K562 (cell line): ENCODE data around the gene GRB14. TPM values are rescaled to one million over a fixed set of nuclear protein-coding genes. Genes with fewer than 3 reads are reported as not detected.

ENCODE experiments used
- ATAC-seq: fragments of 200-7000 bp; cut with Tn5 transposase; 3 replicates; pipeline ENCODE4 v1.9.1; 2020; ENCODE audit warnings: moderate library complexity
- BruUV-seq: library from RNA; stranded (reverse); fragments of 400-500 nt; replicated peaks from 2 replicates; lab custom pipeline; 2021; lab: Mats Ljungman, UMichigan
- CTCF ChIA-PET: fragments of 300-600 bp; formaldehyde crosslinking; extraction: SDS; loops from one replicate; lab custom pipeline; 2021; ENCODE audit warnings: low intra/inter-chr PET ratio; lab: Yijun Ruan, JAX
- POLR2A ChIA-PET: fragments of 300-600, 350-650 bp; sonication (Branson Sonifier 250); formaldehyde crosslinking; extraction: SDS; loops from one replicate; lab custom pipeline; 2021; ENCODE audit warnings: antibody characterized with exemption, inconsistent platforms; lab: Yijun Ruan, JAX
- DNase-seq, 4 experiments: peaks; one replicate each; pipeline versions ENCODE4 v3.0.0 to v3.0.0-alpha.2; 2011 to 2018; ENCODE audit warnings: low spot score in 3 of 4, mixed read lengths in 3 of 4; ENCODE audit errors: extremely low read depth in 1 of 4
- FAIRE-seq: peaks from 2 replicates; lab custom pipeline; 2011; peaks lifted over from hg19 to GRCh38; lab: Jason Lieb, UNC
- H2AFZ ChIP-seq: 2 replicates; pipeline ENCODE4 v1.6.0; 2011; ENCODE audit warnings: low read depth, low read length, control low read depth, inconsistent platforms
- H3K27ac ChIP-seq: fragments of 200-600 bp; 3 replicates; pipeline ENCODE4 v1.8.0; 2011; ENCODE audit warnings: low read depth, mild to moderate bottlenecking, control low read depth, inconsistent platforms, low read length, moderate library complexity, mixed read lengths; ENCODE audit errors: extremely low read depth
- H3K27me3 ChIP-seq, 2 experiments: fragments of 300-600 bp in 1 of 2; 2 replicates in 1 of 2; 3 replicates in 1 of 2; pipeline versions ENCODE4 v1.6.0 to v1.8.0; 2011; ENCODE audit warnings: inconsistent platforms in 2 of 2, low read length in 2 of 2, mild to moderate bottlenecking in 1 of 2, mixed read lengths in 1 of 2, moderate library complexity in 1 of 2; ENCODE audit not compliant: control insufficient read depth in 2 of 2, insufficient read depth in 2 of 2
- H3K36me3 ChIP-seq: fragments of 300-600 bp; 3 replicates; pipeline ENCODE4 v1.8.0; 2011; ENCODE audit warnings: mild to moderate bottlenecking, low read length, inconsistent platforms; ENCODE audit not compliant: control insufficient read depth, insufficient read depth
- H3K4me1 ChIP-seq, 2 experiments: fragments of 200-600 bp in 1 of 2; replicated peaks in 1 of 2; 2 replicates in 1 of 2; 3 replicates in 1 of 2; pipeline versions ENCODE4 v1.5.1 to v1.8.0; 2011; ENCODE audit warnings: inconsistent platforms in 2 of 2, low read length in 2 of 2, mild to moderate bottlenecking in 1 of 2, mixed read lengths in 1 of 2, moderate library complexity in 1 of 2; ENCODE audit not compliant: control insufficient read depth in 2 of 2, insufficient read depth in 2 of 2
- H3K4me2 ChIP-seq: 2 replicates; pipeline ENCODE4 v1.6.1; 2011; ENCODE audit warnings: low read length, control low read depth, inconsistent platforms, mixed read lengths; ENCODE audit not compliant: insufficient read depth
- H3K4me3 ChIP-seq: fragments of 200-600 bp; sonication (generic), shearing (Covaris generic); 2 replicates; pipeline ENCODE4 v1.5.1; 2016; ENCODE audit warnings: control low read depth, inconsistent platforms
- H3K79me2 ChIP-seq: fragments of 200-600 bp; 3 replicates; pipeline ENCODE4 v1.8.0; 2011; ENCODE audit warnings: low read length, inconsistent platforms; ENCODE audit not compliant: control insufficient read depth, insufficient read depth
- H3K9ac ChIP-seq, 2 experiments: 2 replicates each; pipeline versions ENCODE4 v1.6.0 to v1.6.1; 2011; ENCODE audit warnings: low read depth in 2 of 2, low read length in 2 of 2, control low read depth in 1 of 2, inconsistent platforms in 1 of 2, mild to moderate bottlenecking in 1 of 2, mixed read lengths in 1 of 2; ENCODE audit not compliant: insufficient read depth in 1 of 2
- H3K9me1 ChIP-seq: one replicate; pipeline ENCODE4 v1.6.0; 2011; ENCODE audit warnings: inconsistent platforms, mild to moderate bottlenecking, low read length, moderate library complexity; ENCODE audit not compliant: control insufficient read depth, insufficient read depth
- H3K9me3 ChIP-seq: replicated peaks from 2 replicates; pipeline ENCODE4 v1.5.1; 2011; ENCODE audit warnings: low read depth, low read length, inconsistent platforms; ENCODE audit not compliant: control insufficient read depth, insufficient read depth
- H4K20me1 ChIP-seq: replicated peaks from 2 replicates; pipeline ENCODE4 v1.6.1; 2011; ENCODE audit warnings: low read length, inconsistent platforms, mixed read lengths; ENCODE audit not compliant: control insufficient read depth, insufficient read depth
- HDAC1 ChIP-seq, 2 experiments: fragments of 450-650 bp; IDR thresholded peaks; 2 replicates each; pipeline ENCODE4 v1.6.1; 2016 to 2017; ENCODE audit warnings: inconsistent platforms in 1 of 2, mild to moderate bottlenecking in 1 of 2, moderate library complexity in 1 of 2
- KHSRP ChIP-seq: fragments of 450-650 bp; IDR thresholded peaks from 2 replicates; pipeline ENCODE4 v1.6.1; 2017
- MXD1 ChIP-seq: fragments of 250-450 bp; sonication (Bioruptor Pico); IDR thresholded peaks from 2 replicates; pipeline ENCODE4 v1.8.0; 2021; ENCODE audit warnings: borderline replicate concordance, mild to moderate bottlenecking, moderate library complexity; ENCODE audit not compliant: poor library complexity, severe bottlenecking
- POLR2B ChIP-seq: fragments of 450-650 bp; IDR thresholded peaks from 2 replicates; pipeline ENCODE4 v1.6.1; 2018; ENCODE audit warnings: low read depth; ENCODE audit not compliant: partially characterized antibody
- SP1 ChIP-seq: sonication (generic); formaldehyde crosslinking; IDR thresholded peaks from 2 replicates; pipeline ENCODE4 v1.8.1; 2022; ENCODE audit warnings: mild to moderate bottlenecking, missing genetic modification reagents
- TAL1 ChIP-seq: fragments of 450-650 bp; IDR thresholded peaks from 2 replicates; pipeline ENCODE4 v1.6.1; 2016; ENCODE audit warnings: mild to moderate bottlenecking
- ZBTB43 ChIP-seq: sonication (generic); formaldehyde crosslinking; IDR thresholded peaks from 2 replicates; pipeline ENCODE4 v1.8.0; 2023; ENCODE audit warnings: mild to moderate bottlenecking, missing genetic modification reagents
- ZNF174 ChIP-seq: fragments of 250-450 bp; sonication (Bioruptor Pico); IDR thresholded peaks from 2 replicates; pipeline ENCODE4 v1.4.0; 2020; ENCODE audit warnings: mild to moderate bottlenecking
- ZNF277 ChIP-seq: fragments of 250-450 bp; sonication (Bioruptor Pico); IDR thresholded peaks from 2 replicates; pipeline ENCODE4 v1.8.0; 2022; ENCODE audit warnings: inconsistent platforms, mild to moderate bottlenecking, moderate library complexity, borderline replicate concordance
- ZNF41 ChIP-seq: fragments of 250-450 bp; sonication (Bioruptor Pico); conservative IDR thresholded peaks from 2 replicates; pipeline ENCODE4 v1.4.0; 2020; ENCODE audit warnings: mild to moderate bottlenecking
- WGBS: fragments of 100-300 bp; shearing (Covaris generic); methylation state at CpG from one replicate; pipeline ENCODE4 v1.1.6; 2016; ENCODE audit warnings: low coverage, mixed read lengths; ENCODE audit not compliant: insufficient coverage; ENCODE audit errors: missing lambda C conversion rate; 5-methylcytosine and 5-hydroxymethylcytosine counted together
- in situ Hi-C: fragments of 300-500 bp; cut with MboI; formaldehyde crosslinking; loops from 4 replicates; pipeline ENCODE4 v1.15.0; 2018; ENCODE audit warnings: inconsistent platforms, mixed read lengths
- intact Hi-C: fragments of 100-400 bp; cut with micrococcal nuclease; formaldehyde crosslinking; loops from 2 replicates; pipeline ENCODE4 v1.14.2; 2022
- polyA plus RNA-seq, 8 experiments: library from polyadenylated mRNA; depleted of rRNA in 4 of 8; stranded (reverse) in 5 of 8; unstranded in 3 of 8; fragments of >200 nt; fragmentation: Nextera tagmentation in 2 of 8; fragmentation: Illumina TruSeq in 1 of 8; extraction: Ambion mirVana in 2 of 8; extraction: Trizol in 1 of 8; gene quantifications; 2 replicates each; pipeline versions ENCODE4 v1.2.1 to v1.2.3, GENCODE V29; 2011 to 2014; ENCODE audit warnings: inconsistent platforms in 1 of 8, missing spikeins in 1 of 8
- total RNA-seq, 7 experiments: library from RNA; depleted of rRNA in 6 of 7; stranded (reverse); fragments of >200 nt in 6 of 7; fragmentation: Illumina TruSeq in 2 of 7; extraction: Trizol in 2 of 7; gene quantifications; 2 replicates each; pipeline versions ENCODE4 v1.2.1 to v1.2.3, GENCODE V29; 2011 to 2021; ENCODE audit warnings: low replicate concordance in 1 of 7

The GRB14 gene
- total and polyA plus RNA-seq, 9 of the 15 experiments (the other 6 are each of a cell fraction or from before 2014, with no cell fraction given), result not detected

- Histone ChIP-seq H3K4me2 (no peak overlapping the region), H4K20me1 (no peaks in the 10 kb centered on the region), H3K79me2 (no peaks in the 10 kb centered on the region), H2AFZ (no peak overlapping the region), H3K4me3 (no peak overlapping the region), H3K9me1 (no peaks in the 10 kb centered on the region), H3K36me3 (no peaks in the 10 kb centered on the region), H3K27me3 (no peaks in the 10 kb centered on the region), H3K9ac (no peak overlapping the region), H3K27ac (no peak overlapping the region), H3K9me3 (no peaks in the 10 kb centered on the region; the same call in none of the 2 replicates), H3K4me1 (no peaks in the 10 kb centered on the region)
- no peak for DNase-seq
- intact Hi-C loops, result no loop called here
- no peak for TF ChIP-seq POLR2B
- TF ChIP-seq SP1, result no peak
- no peak for TF ChIP-seq HDAC1 (IDR thresholded peaks at IDR 0.05)
- TF ChIP-seq MXD1, result no peak
- no peak for TF ChIP-seq ZNF174
- TF ChIP-seq KHSRP, result no peak
- no peak for TF ChIP-seq ZBTB43 (CRISPR knock-in tag)
- no peak for TF ChIP-seq ZNF41 (CRISPR knock-in tag)
- no peak for TF ChIP-seq ZNF277 (CRISPR knock-in tag)
- no peak for TF ChIP-seq TAL1
- in situ Hi-C loops, result no loop called here
- 0% methylated on average over 5 of the region's 5 CpGs for whole genome bisulfite sequencing
- ChIA-PET POLR2A (no interaction called here), CTCF (no interaction called here)
- no peak for ATAC-seq
- no TSS peak for BruUV-seq
- FAIRE-seq, result no peak
Observed at GRCh38 chr2:164545484-164545883, 75.8 kb downstream of the GRB14 start.
